HT-29 (cell line): ENCODE results near the gene RNF138. TPM values are rescaled to one million over a fixed set of nuclear protein-coding genes. Genes with fewer than 3 reads are reported as not detected.
"Not testable (repeated sequence)": the region's sequence is repeated elsewhere in the genome, so short reads cannot be mapped to it uniquely, and the experiment has no call there.

Experiments used
- DNase-seq: peaks from one replicate; pipeline ENCODE4 v3.0.0-alpha.2; 2015; ENCODE audit warnings: low spot score
- small RNA-seq: library from RNA; depleted of rRNA; stranded (forward); fragments of <200 nt; gene quantifications from one replicate; pipeline ENCODE3, GENCODE V24; 2014
- total RNA-seq: library from RNA; depleted of rRNA; stranded (reverse); fragments of >200 nt; shearing (Covaris generic); gene quantifications from 2 replicates; pipeline ENCODE4 v1.2.3, GENCODE V29; 2014; rRNA removed

The RNF138 gene
- total RNA-seq, 1 experiment from 2014 or later, result 30.8 TPM

DNA sequence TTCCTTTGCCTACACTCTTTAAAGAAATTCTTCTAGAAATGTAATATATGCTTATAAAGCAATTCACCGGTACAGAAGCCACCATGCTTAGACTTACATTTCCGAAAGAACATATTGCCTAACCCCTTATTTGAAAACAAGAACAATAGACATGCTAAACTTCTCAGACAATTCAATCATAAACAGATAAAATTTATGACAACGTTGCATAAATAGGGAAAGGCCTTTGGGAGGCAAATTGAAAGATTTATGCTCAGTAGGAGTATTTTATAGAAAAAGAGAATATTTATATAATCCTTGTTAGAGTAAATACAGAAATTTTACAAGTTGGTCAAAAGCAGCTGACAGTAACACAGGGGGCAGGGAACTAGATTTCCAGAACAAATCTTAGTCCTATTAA is 82.0 kb downstream of the RNF138 start:
- no peak for DNase-seq

DNA sequence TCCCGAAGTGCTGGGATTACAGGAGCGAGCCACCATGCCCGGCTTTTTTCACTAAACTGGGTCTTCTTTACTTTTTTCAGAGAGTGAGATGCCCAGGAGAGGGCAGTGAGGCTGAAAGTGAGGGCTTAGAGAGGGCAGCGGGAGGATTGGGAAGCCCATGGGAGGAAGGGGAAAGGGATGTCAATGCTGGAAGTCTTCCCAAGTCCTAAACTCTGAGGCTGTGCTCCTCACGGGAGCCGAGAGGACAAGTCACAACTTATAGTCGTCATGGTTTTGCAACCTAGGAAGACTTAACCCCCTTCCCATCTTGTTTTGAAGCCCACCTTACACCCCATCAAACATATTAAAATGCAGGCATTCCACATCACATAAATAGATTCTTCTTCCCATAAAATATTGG is 83.0 kb downstream of the RNF138 start:
- no peak for DNase-seq

DNA sequence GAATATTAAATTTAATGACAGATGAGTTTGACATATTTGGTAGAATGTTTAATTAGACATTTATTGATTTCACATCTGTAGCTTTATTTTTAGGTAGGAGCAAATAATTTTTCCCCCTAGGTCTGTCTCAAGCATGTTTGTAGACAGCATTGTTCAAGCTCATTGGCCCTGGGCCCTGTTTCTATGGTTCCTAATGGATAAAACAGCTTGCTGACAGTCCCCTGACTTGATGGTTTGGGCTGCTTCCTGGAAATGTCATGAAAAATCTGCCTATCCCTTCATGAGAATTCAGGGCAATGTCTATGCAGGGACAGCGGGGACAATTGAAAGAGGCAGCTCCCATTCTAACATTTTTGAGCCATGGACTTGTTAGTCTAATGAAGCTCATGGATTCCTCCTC is 83.6 kb downstream of the RNF138 start:
- DNase-seq, result no peak

DNA sequence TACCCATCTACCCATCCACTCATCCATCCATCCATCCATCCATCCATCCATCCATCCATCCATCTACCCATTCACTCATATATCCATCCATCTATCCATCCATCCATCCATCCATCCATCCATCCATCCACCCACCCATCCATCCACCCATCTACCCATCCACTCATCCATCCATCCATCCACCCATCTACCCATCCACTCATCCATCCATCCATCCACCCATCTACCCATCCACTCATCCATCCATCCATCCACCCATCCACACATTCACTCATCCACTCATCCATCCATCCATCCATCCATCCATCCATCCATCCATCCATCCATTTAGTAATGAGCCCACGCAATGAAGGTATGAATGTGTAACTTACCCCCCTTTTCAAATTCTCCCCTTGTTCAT is 85.1 kb downstream of the RNF138 start:
- not testable (repeated sequence) for DNase-seq

DNA sequence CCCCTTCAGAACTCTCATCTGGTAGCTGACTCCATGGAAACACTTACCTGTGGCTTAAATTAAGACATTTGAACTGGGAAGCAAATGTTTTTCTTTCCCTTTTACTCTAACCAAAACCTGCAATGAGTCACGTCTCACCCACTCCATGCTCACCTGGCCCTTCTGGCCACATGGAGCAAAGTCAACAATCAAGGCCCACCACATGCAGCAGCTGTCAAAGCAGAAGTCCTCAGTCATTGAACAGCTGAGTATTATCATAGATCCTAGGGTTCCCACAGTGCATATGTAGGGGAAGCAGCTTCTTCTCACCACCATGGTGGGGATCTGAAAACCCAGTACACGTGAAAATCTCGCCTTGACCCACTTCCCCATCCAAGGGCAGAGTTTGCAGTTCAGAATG is 85.9 kb downstream of the RNF138 start:
- no peak for DNase-seq

Small RNA genes lying within 50 kb of the gene (small RNA-seq; reads per million reads assigned to genes)
- not detected for gene RNA5SP453

Other genes starting within 250 kb of the RNF138 start
- gene TRAPPC8, start 148.7 kb upstream of the RNF138 start, total RNA-seq, result 27.7 and 28.0 TPM in 2 replicates
- gene RNF125, start 73.0 kb upstream of the RNF138 start, total RNA-seq, result 1.7 and 2.1 TPM in 2 replicates
- gene MEP1B, start 98.2 kb downstream of the RNF138 start, total RNA-seq, result not detected in 2 replicates